A673 (cell line): ENCODE results near the gene DNAH14. TPM values are rescaled to one million over a fixed set of nuclear protein-coding genes. Genes with fewer than 3 reads are reported as not detected.

ENCODE experiments used
- BruUV-seq: library from RNA; stranded (reverse); fragments of 400-500 nt; replicated peaks from 2 replicates; lab custom pipeline; 2021; lab: Mats Ljungman, UMichigan
- CTCF ChIA-PET: fragments of 300-600 bp; sonication (Branson Sonifier 250); formaldehyde crosslinking; loops from one replicate; lab custom pipeline; 2022; ENCODE audit warnings: antibody characterized with exemption; lab: Charles Lee
- POLR2A ChIA-PET: fragments of 300-600 bp; sonication (Branson Sonifier 250); formaldehyde crosslinking; loops from one replicate; lab custom pipeline; 2022; ENCODE audit warnings: antibody characterized with exemption; ENCODE audit not compliant: low non-redundant PET; lab: Charles Lee
- DNase-seq: peaks from one replicate; pipeline ENCODE4 v3.0.0-alpha.2; 2015; ENCODE audit warnings: low spot score
- H3K27ac ChIP-seq: fragments of 200-600 bp; sonication (generic); 2 replicates; pipeline ENCODE4 v1.5.1; 2016; ENCODE audit warnings: mixed run types, low read depth, mild to moderate bottlenecking, mixed read lengths, antibody characterized with exemption, low read length; ENCODE audit not compliant: poor library complexity, severe bottlenecking
- H3K27me3 ChIP-seq: fragments of 200-600 bp; sonication (generic); replicated peaks from 2 replicates; pipeline ENCODE4 v1.6.1; 2017; ENCODE audit warnings: mixed run types, low read depth, mild to moderate bottlenecking, mixed read lengths, antibody characterized with exemption, low read length; ENCODE audit not compliant: insufficient read depth, poor library complexity
- H3K36me3 ChIP-seq: fragments of 200-600 bp; sonication (generic); 2 replicates; pipeline ENCODE4 v1.6.1; 2016; ENCODE audit warnings: mixed run types, mild to moderate bottlenecking, mixed read lengths, antibody characterized with exemption, low read length; ENCODE audit not compliant: insufficient read depth, poor library complexity, severe bottlenecking
- H3K4me1 ChIP-seq: fragments of 200-600 bp; sonication (generic); 2 replicates; pipeline ENCODE4 v1.6.1; 2017; ENCODE audit warnings: mixed run types, mild to moderate bottlenecking, mixed read lengths, antibody characterized with exemption, low read length; ENCODE audit not compliant: insufficient read depth, poor library complexity, severe bottlenecking
- H3K4me3 ChIP-seq: fragments of 200-600 bp; sonication (generic); 2 replicates; pipeline ENCODE4 v1.5.1; 2016; ENCODE audit warnings: low read depth, mixed run types, mild to moderate bottlenecking, mixed read lengths, low read length; ENCODE audit not compliant: poor library complexity, severe bottlenecking
- H3K9me3 ChIP-seq: fragments of 200-600 bp; sonication (generic); 2 replicates; pipeline ENCODE4 v1.6.1; 2016; ENCODE audit warnings: mixed run types, low read depth, mild to moderate bottlenecking, mixed read lengths, antibody characterized with exemption, low read length; ENCODE audit not compliant: poor library complexity, severe bottlenecking
- EZH2 ChIP-seq: fragments of 200-600 bp; sonication (generic); IDR thresholded peaks from 2 replicates; pipeline ENCODE4 v1.6.1; 2017; ENCODE audit warnings: borderline replicate concordance, low read depth, mild to moderate bottlenecking, mixed read lengths, antibody characterized with exemption, low read length; ENCODE audit not compliant: poor library complexity, severe bottlenecking
- intact Hi-C: fragments of 100-400 bp; cut with micrococcal nuclease; formaldehyde crosslinking; loops from one replicate; pipeline ENCODE4 v1.10.0; 2022; ENCODE audit not compliant: unreplicated experiment
- total RNA-seq: library from RNA; stranded (reverse); gene quantifications from 2 replicates; pipeline ENCODE4 v1.2.3, GENCODE V29; 2021
- TF ChIP-seq, protein P1 (sequence below): fragments of 300-800, 200-600 bp; sonication (generic); conservative IDR thresholded peaks from 2 replicates; pipeline ENCODE4 v1.5.1; 2017; ENCODE audit warnings: low read depth, mild to moderate bottlenecking, antibody characterized with exemption, low read length, moderate library complexity, mixed read lengths

The DNAH14 gene
- total RNA-seq, 1 experiment from 2014 or later = 9.9 TPM

DNA sequence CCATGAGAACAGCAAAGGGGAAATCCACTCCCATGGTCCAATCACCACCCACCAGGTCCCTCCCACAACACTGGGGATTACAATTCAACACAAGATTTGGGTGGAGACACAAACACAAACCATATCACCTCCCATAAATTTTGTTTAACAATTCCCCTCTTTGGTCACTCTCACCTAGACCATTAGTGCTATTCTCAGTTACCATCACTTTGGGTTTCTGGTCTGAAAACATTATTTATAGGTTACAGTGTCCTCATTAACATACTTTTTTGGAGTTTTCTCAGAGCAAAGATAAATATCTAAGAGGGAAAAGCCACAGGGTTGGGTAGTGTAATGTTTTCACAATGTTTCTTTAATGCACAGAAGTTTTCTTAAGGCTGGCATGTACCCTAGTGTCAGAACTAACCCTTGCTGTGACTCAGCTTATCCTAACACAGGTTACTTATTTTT lies 47.7 kb upstream of the DNAH14 start:
- ChIA-PET POLR2A (no interaction called here), CTCF (no interaction called here)
- Histone ChIP-seq H3K4me3 (no peak overlapping the region), H3K27ac (no peak overlapping the region), H3K4me1 (peaks cover 7% of the 10 kb centered on the region), H3K9me3 (peaks cover 3% of the 10 kb centered on the region), H3K27me3 (no peaks in the 10 kb centered on the region), H3K36me3 (no peaks in the 10 kb centered on the region)
- no TSS peak for BruUV-seq
- no peak for DNase-seq
- intact Hi-C loops = no loop called here
- TF ChIP-seq EZH2 = no peak
- TF ChIP-seq, protein P1, sequence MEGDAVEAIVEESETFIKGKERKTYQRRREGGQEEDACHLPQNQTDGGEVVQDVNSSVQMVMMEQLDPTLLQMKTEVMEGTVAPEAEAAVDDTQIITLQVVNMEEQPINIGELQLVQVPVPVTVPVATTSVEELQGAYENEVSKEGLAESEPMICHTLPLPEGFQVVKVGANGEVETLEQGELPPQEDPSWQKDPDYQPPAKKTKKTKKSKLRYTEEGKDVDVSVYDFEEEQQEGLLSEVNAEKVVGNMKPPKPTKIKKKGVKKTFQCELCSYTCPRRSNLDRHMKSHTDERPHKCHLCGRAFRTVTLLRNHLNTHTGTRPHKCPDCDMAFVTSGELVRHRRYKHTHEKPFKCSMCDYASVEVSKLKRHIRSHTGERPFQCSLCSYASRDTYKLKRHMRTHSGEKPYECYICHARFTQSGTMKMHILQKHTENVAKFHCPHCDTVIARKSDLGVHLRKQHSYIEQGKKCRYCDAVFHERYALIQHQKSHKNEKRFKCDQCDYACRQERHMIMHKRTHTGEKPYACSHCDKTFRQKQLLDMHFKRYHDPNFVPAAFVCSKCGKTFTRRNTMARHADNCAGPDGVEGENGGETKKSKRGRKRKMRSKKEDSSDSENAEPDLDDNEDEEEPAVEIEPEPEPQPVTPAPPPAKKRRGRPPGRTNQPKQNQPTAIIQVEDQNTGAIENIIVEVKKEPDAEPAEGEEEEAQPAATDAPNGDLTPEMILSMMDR = no peak

DNA sequence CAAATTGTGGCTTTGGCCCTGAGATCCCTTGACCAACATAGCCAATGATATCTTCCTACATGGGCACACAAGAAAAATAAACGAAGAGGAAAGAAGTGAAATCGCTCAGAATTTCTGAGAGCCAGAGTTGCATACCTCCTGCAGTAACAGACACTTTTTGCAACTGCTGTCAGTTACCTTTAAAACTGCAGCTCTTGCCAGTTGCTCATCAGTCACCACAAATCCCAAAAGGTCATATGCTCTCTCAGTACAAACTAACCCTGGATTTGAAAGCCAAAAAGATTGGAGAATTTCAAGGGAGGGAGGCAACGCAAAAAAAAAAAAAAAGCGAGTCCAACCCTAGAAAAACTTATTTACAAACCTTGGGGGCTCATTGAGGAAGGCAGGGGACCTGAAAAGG lies 47.2 kb upstream of the DNAH14 start:
- no peaks in the 10 kb centered on the region for H3K27me3 ChIP-seq
- H3K27ac ChIP-seq = no peak overlapping the region
- H3K9me3 ChIP-seq = peaks cover 3% of the 10 kb centered on the region
- ChIA-PET CTCF (no interaction called here), POLR2A (no interaction called here)
- no peak for DNase-seq
- H3K4me3 ChIP-seq = no peak overlapping the region
- no TSS peak for BruUV-seq
- H3K36me3 ChIP-seq = no peaks in the 10 kb centered on the region
- H3K4me1 ChIP-seq = peaks cover 7% of the 10 kb centered on the region
- TF ChIP-seq EZH2 = no peak
- TF ChIP-seq, protein P1 = no peak
- intact Hi-C loops = no loop called here

DNA sequence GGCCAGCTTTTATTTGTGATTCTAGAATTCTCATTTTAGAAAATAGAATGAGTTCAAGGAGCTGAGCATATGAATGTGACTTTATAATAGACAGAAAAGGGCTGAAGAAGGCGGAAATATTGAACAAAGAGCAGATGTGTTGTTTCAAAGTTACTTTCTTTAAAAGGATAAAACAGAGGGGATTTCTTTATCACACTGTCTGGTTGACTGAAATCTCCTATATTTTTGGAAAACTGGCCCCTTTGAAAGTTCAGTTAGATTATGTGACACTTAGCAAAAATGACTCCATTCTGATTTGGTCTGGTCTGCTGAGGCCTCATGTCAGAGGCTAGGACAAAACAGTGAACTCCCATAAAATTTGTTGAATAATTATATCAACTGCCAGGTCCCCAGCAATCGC lies 46.4 kb upstream of the DNAH14 start:
- Histone ChIP-seq H3K9me3 (peaks cover 3% of the 10 kb centered on the region), H3K27me3 (no peaks in the 10 kb centered on the region), H3K27ac (no peak overlapping the region), H3K4me3 (no peak overlapping the region), H3K4me1 (peaks cover 7% of the 10 kb centered on the region), H3K36me3 (no peaks in the 10 kb centered on the region)
- intact Hi-C loops = no loop called here
- no TSS peak for BruUV-seq
- TF ChIP-seq EZH2 = no peak
- TF ChIP-seq, protein P1 = no peak
- ChIA-PET POLR2A (no interaction called here), CTCF (no interaction called here)
- DNase-seq = no peak
